Lower leg skin (tissue), 4 donors: ENCODE data around the gene RND2. TPM values are rescaled to one million over a fixed set of nuclear protein-coding genes. Genes with fewer than 3 reads are reported as not detected.

ENCODE experiments used
- DNase-seq, 2 donors: peaks; one replicate each; pipeline ENCODE4 v3.0.0-alpha.2; 2019; ENCODE audit warnings: low spot score in 2 of 2
- H3K4me3 ChIP-seq: fragments of 200-600 bp; sonication (generic); 2 replicates; pipeline ENCODE4 v1.5.1; 2017; ENCODE audit warnings: mild to moderate bottlenecking, low read depth; ENCODE audit not compliant: poor library complexity, severe bottlenecking
- CTCF ChIP-seq, 3 donors: fragments of 450-650 bp; IDR thresholded peaks; one replicate each; pipeline ENCODE4 v1.5.1; 2016; ENCODE audit warnings: antibody characterized with exemption in 3 of 3, mild to moderate bottlenecking in 3 of 3, moderate library complexity in 2 of 3
- POLR2A ChIP-seq, 2 donors: fragments of 450-650 bp; IDR thresholded peaks; one replicate each; pipeline ENCODE4 v1.6.1; 2016 to 2017; ENCODE audit warnings: antibody characterized with exemption in 2 of 2, mild to moderate bottlenecking in 1 of 2, moderate library complexity in 1 of 2
- WGBS, 2 donors: methylation state at CpG; one replicate each; pipeline ENCODE4 v1.1.5; 2018; 5-methylcytosine and 5-hydroxymethylcytosine counted together
- intact Hi-C: fragments of 100-400 bp; cut with DNase I; formaldehyde crosslinking; loops from one replicate; pipeline ENCODE4 v1.15.0; 2023; ENCODE audit warnings: low total_unique reads
- total RNA-seq, 4 donors: library from RNA; depleted of rRNA; stranded (reverse); fragments of >200 nt; gene quantifications; one replicate each; pipeline ENCODE4 v1.1.0, GENCODE V29; 2016

Gene RND2
- total RNA-seq, 4 donors from 2014 or later = 0.65 to 2.7 (median 1.0) TPM

- WGBS, 2 donors = 0 to 1% methylated on average over 38 to 39 of the region's 80 CpGs
- intact Hi-C loops = loop anchor here (10.0 kb wide), 1 partner anchor 293 kb away; no protein-coding TSS in a partner anchor
- peak; percentile 77 to 97 for DNase-seq
Observed at GRCh38 chr17:43021741-43022512, 3.1 kb upstream of the RND2 start, which contains the start of gene VAT1. TSS of gene VAT1 (minus strand) at chr17:43022385. CDS start at chr17:43022322, 63 bp downstream.

GRCh38 chr17:43025290-43025657 is 243 bp downstream of the RND2 start:
- TF ChIP-seq CTCF (IDR thresholded peaks at IDR 0.05) = no peak
- no peak for TF ChIP-seq POLR2A (IDR thresholded peaks at IDR 0.05)
- H3K4me3 ChIP-seq = no peak overlapping the region
- no peak for DNase-seq
- intact Hi-C loops = loop anchor here (10.0 kb wide), 1 partner anchor 290 kb away; no protein-coding TSS in a partner anchor
- 13 to 20% methylated on average over 10 to 19 of the region's 27 CpGs for WGBS, 2 donors

More at GRCh38 chr17:43021741-43022512, 3.1 kb upstream of the RND2 start, which contains the start of gene VAT1:
- peak within 1 kb of the TSS; percentile 99 for H3K4me3 ChIP-seq
- TF ChIP-seq POLR2A (IDR thresholded peaks at IDR 0.05) = peak in 1 of 2 donors; percentile 36
- TF ChIP-seq CTCF (IDR thresholded peaks at IDR 0.05) = no peak

GRCh38 chr17:43025766-43026537 is 921 bp downstream of the RND2 start:
- intact Hi-C loops = loop anchor here (10.0 kb wide), 1 partner anchor 289 kb away; no protein-coding TSS in a partner anchor
- no peak for DNase-seq
- TF ChIP-seq POLR2A (IDR thresholded peaks at IDR 0.05) (no peak), CTCF (IDR thresholded peaks at IDR 0.05) (no peak)
- no peak overlapping the region for H3K4me3 ChIP-seq
- WGBS, 2 donors = 62 to 64% methylated on average over 16 of the region's 16 CpGs

GRCh38 chr17:43026595-43026994 is 1.6 kb downstream of the RND2 start:
- WGBS, 2 donors = 71 to 77% methylated on average over 5 of the region's 5 CpGs
- intact Hi-C loops = loop anchor here (10.0 kb wide), 1 partner anchor 288 kb away; no protein-coding TSS in a partner anchor
- DNase-seq = no peak
- no peak overlapping the region for H3K4me3 ChIP-seq
- TF ChIP-seq CTCF (IDR thresholded peaks at IDR 0.05) (no peak), POLR2A (IDR thresholded peaks at IDR 0.05) (no peak)

GRCh38 chr17:43027091-43028032 is 2.3 kb downstream of the RND2 start:
- H3K4me3 ChIP-seq = no peak overlapping the region
- no peak for DNase-seq
- TF ChIP-seq POLR2A (IDR thresholded peaks at IDR 0.05) (no peak), CTCF (IDR thresholded peaks at IDR 0.05) (no peak)
- intact Hi-C loops = loop anchor here (10.0 kb wide), 1 partner anchor 287 kb away; no protein-coding TSS in a partner anchor
- 70 to 76% methylated on average over 9 of the region's 9 CpGs for WGBS, 2 donors
